HG03108 (cell line): Measurements from ENCODE around the gene NOVA1.

ENCODE experiments used
- ATAC-seq: cut with Tn5 transposase; IDR thresholded peaks from one replicate; pipeline ENCODE4 v1.9.1; 2021; ENCODE audit warnings: moderate library complexity; ENCODE audit not compliant: unreplicated experiment

The NOVA1 gene

DNA sequence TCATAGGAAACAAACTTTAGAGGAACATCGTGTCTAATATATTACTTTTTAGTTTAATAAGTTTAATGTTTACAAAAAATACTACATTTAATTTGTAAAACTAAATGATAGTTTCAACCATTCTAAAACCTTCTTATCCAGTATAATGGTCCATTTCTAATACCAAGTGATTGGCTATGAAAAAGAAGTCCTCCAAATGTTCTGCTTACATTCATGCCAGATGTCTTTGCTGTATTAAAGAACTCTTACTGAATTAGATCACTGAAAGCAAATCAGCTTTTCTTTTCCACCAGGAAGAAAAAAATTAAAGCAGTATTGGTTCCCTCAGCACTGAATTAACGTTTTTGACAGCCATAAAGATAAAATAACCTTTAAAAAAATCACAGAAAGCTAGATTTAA is 3.7 kb downstream of the NOVA1 start:
- ATAC-seq, result no peak

DNA sequence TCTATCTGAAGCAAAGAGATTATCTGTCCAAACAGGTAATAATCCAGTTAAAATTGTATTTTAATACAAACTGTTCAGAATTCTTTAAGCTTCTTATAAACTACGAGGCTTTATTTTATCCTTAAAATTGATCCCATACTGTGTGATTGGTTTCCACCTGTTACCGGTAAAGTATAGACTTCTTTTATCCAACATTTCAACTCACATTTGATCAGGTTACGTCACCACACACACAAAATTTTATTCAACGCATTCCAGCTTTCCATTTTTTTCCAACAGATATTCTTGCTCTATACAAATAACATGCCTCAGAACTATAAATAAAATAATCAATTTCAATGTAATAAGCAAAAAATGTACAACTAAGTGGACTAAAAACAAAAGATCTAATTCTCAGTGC is 4.5 kb downstream of the NOVA1 start:
- ATAC-seq, result no peak

DNA sequence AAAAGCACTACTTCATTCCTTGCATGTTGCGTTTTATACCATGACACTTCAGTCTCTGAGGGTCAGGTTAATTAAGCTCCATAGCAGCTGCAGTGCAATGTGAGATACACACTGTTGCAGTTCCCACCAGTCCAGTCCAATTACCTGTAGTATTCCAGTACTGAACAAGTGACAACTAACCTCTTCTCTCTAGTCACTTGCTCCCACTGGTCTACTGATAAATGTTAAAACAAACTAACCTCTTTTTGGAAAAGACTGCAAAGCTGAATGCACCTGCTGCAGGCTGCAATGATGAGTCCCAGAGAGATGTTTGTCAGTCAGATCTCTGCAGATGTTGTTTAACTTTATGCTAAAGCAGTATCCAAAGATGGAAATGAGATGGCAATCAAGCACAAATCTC is 7.9 kb downstream of the NOVA1 start:
- ATAC-seq, result no peak

DNA sequence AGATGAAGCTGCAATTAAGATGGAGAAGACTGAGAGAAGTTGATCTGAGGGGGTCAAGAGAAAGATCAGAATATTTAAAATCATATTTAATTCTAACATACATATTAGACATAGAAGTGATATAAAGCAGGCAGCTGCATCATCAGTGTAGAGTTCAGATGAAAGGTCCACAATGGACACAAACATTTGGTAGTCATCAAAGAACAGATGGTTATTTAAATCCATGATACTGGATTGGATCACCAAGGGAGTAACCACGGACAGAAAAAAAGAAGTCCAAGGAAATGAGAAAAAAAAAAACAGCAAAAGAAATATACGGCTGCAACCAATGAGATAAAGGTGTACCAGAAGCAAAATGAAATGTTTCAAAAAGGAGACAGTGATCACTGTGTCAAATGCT is 20.1 kb downstream of the NOVA1 start:
- no peak for ATAC-seq

DNA sequence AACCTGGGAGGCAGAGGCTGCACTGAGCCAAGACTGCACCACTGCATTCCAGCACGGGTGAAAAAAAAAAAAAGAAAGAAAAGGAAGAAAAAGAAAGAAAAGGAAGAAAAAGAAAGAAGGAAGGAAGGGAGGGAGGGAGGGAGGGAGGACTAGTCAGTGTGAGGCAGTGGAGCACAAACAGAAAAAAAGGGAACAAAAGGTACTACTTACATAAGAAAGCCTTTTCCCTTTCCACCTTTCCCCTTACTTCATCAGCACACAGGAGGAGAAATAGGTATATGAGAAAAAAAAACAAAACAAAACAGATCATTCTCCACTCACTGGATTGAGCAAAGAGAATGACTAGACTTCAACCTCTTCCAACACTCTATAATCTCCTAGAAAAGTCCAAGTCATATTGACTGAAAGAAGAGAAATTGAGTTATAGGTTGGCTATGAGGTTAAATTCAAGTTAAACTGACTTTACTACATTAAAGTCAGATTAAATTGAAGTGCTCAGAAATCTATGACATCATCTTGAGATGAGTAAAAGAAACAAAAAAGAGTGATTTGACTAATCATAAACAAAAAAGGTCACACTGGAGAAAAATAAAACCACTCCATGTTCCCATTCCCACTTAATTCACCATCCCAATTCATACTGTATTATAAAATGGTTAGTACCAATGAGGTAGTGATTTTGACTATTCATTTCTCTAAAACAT is 43.6 kb downstream of the NOVA1 start:
- ATAC-seq, result no peak

DNA sequence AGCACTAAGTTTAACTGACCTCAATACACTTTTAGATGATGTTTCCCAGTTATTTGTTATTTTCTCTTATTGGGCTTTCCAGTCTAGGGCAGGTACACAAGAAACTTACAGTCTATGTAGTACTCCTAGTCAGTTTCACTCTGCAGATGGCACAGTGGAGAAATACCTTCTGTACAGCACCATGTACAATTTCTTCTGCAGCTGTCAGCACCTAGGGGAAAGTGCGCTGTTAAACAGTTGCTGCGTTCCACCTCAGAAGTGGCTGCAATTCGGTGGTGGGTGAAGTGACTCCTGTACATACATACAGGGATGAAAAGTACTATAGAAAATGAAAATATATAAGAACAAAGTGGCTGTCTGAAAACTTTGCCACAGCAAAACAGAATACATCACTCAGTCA is 48.3 kb downstream of the NOVA1 start:
- ATAC-seq, result no peak

DNA sequence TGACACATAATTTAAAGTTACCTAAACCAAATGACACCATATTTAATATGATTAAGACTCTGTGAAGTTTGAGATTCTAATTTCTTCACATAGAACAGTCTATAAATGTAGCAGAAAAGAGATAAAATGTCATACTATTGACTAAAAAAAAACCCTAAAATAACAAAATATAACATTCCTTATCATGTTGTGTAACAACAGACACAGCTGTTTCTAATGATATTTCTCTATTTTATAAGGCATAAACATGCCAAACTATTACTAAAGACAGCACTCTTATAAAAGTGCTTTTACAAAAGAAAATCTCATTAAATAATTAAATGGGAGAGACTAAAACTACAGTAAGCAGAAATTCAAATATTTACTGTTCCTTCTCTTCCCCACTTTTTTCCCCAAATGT is 49.4 kb downstream of the NOVA1 start:
- no peak for ATAC-seq

DNA sequence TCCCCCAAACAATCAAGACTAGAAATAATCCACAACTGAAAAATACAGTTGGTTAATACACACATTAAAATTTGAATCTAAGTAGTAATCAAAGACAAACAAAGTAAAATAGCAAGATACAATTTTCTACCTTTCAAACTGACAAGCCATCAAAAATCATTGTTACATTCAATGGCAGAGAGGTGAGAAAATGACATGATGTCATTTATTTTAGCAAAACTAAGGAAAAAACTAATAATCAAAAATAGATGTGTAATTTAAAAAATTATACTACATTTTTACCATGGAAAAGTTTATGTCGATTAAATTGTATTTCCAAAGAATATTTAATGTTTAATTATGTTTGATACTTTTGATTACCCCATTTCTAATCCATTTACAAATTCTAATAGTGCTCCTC is 59.7 kb downstream of the NOVA1 start:
- no peak for ATAC-seq

DNA sequence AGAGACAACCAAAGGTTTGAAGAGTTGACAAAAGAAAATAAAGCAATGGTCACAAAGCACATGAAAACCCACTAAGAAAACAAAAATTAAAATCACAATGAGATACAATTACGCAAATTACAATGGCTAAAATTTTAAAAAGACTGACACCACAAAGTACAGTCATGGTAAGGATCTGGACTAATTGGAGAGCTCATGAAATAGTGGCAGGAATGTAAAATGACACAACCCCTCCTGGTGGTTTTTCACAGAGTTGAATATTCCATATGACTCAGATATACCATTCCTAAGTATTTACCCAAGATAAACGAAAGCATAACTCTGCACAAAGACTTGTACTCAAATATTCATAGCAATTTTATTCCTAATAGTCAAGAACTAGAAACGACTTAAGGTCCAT is 65.9 kb downstream of the NOVA1 start:
- ATAC-seq, result no peak

DNA sequence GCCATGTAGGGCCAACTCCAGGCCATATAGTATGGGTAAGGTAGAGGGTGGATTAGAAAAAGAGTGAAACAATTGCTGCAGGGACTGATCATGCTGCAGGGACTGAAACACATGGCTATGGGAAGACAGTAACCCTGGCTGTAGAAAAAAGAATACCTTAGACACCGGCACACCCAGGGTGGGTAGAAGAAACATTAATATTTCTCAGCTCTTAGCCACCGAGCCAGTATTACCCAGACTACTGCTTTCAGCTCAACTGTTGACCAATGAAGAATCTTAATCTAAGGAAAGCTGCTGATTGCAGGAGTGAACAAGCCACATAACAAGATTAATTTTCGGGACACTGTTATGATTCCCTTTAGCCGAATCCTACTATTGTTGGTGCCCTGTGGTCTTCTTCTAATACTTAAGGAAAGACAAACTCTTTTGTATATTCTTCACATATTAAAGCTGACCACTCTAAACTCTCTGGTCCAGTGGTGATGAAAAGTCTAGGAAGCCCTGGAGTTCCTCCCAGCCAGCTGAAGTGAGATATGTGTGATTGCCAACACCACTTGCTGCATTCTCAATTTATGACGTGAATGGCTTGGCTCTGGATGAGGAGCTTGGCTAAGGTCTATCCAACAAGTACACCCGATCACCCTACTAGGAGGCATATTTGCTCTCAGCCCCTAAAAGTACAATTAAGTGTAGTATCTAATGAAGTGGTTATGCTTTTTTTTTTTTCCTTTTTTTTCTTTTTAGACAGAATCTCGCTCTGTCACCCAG is 69.2 kb downstream of the NOVA1 start:
- no peak for ATAC-seq

DNA sequence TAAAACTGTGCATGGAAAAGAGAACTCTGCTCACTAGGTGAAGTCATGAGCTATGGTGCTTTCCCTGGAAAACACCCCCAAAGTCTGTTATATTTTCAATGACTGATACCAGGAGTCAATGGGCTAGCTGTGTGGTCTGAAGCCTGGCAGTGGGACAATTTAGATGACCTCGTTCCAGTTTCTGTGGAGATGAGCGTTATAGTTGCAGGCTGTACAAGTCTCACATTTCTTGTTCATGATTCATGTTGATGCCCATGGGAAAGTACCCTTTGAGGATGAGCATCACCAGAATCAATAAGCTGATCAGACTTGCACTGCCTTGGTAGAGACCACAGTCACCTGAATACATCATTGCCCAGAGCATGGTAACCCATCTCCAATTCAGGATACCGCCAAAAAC is 70.7 kb downstream of the NOVA1 start:
- ATAC-seq, result no peak

DNA sequence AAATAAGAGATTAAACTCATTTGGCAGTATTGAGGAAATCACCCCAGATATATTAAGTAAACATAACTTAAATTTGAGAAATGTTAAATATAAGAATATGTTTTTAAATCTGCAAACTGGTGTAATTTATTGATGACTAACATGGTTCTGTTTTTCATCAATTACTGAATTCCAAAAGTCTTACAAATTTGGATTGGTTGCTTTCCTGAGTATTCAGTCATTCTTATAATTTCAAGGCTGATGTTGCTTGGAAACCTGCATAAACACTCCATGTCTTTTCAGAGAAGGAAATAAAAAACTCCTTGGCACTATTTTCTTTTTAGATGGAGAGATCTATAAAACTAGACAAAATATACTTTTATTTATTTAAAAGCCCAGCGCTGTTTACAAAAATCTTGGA is 71.7 kb downstream of the NOVA1 start:
- ATAC-seq, result no peak

DNA sequence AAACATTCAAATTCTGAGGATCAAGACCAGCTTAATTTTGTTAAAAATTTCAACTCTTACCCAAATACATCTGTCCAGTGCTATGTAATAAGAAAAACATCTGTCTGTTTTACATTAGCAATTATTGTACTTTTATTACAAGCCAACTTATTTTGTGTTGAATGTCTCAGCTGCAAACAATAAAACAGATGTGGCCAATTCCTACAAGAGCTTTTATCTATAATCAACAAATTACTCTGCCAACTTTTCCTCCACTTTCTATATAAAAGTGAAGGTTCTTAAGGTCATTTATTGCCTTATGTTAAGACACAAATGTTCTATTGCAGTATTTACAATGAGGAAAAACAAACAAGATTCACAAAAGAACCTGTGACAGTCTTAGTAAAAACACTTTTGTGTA is 72.7 kb downstream of the NOVA1 start:
- ATAC-seq, result no peak

DNA sequence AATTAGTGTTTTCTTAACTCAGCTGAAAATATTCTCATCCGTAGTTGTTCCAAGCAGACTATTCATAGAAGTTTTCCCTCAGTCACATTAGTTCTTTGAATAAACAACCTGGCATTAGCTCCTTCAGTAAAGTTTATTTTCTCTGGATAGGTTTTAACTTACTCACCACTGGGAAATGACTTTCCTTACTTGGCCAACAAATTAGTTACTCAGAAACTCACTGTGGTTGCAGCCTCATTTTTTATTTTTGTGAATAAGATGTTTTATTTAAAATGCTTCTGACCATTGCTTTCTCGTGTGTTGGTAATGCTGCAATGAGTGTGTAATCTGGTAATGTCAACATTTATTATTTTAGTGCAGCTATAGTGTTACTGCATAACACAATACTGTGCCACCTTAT is 74.9 kb downstream of the NOVA1 start:
- no peak for ATAC-seq

DNA sequence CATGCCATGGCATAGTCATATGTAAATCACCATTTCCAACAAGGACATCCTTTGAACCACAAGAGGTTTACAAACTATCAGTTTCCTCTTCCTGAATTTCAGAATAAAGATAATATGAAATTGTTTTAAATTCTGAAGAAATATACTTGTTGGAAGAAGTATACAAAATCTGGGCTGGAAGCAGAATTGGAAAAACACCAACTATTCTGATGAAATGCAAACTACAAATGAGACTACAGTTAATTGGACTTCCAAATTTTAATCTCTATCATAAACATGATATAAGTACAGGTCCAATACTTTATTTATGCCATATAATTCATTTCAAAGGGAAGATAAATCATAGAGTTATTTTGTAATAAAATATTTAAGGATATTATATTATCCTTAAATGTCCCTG is 80.1 kb downstream of the NOVA1 start:
- no peak for ATAC-seq

DNA sequence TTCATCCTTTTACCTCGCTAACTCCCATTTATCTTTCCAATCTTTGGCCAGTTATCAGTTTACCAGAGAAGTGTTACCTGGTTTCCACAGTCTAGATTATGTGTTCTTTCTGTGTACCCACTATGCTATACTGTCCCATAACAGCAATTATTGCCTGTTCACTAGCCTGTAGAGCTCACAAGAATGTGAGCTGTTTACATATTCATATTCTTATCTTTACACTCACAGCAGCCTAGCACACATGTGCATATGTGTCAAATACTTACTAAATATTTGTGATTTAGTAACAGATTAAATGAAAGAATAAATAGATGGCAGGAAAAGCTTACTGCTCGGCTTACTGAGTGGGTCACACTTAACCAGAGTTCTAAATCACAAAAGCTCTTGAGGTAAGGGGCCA is 97.8 kb downstream of the NOVA1 start:
- no peak for ATAC-seq

DNA sequence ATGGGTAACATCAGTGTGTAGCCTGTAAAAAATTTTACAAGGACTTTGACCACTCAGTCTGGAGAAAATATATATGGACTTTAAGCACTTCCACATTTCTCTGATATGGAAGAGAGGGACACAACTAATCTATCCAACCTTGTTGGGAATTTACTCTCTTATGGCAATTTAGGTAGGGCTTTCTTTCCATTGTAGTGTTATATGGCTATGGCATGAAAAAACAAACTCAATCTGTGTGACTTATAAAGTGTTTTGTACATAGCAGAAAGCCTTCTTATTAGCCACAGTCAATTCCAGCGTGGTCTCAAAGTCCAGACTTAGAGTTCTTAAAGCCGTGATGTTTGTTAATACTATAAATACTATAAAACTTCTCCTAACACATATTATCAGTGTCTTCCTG is 98.3 kb downstream of the NOVA1 start:
- ATAC-seq, result no peak

DNA sequence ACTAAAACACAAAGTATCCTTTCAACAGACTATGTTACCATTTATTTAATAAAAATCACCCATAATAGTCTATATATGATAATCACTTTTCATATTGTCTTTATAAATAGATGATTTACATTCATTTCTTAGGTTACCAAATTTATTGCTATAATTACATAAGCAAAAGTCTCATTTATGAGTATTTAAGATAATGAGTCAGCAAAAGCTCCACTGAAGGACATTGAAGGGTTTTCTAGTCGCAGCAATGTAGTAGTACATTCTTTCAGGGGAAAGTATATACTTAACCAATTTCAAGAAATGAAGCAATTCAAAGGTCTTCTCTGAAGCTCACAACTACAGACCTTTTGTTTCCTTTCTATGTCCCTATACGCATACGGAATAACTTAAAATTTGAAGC is 110.9 kb downstream of the NOVA1 start:
- ATAC-seq, result no peak

DNA sequence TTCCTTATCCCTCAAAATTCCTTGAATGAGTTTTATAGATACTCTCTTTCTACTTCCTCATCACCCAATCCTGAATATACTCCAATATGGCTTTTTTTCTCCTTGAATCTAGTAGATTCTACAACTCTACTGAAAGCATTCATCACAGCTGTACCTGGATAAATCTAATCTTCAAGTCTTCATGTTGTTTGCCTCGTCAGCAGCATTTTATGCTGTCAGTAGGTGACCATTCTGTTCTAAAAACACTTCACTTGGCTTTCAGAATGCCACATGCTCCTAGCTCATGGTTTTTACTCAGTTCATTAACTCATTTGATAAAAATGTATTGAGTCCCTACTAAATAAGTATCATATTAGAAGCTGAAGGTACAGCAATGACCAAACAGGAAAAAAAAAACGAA is 113.3 kb downstream of the NOVA1 start:
- ATAC-seq, result no peak

DNA sequence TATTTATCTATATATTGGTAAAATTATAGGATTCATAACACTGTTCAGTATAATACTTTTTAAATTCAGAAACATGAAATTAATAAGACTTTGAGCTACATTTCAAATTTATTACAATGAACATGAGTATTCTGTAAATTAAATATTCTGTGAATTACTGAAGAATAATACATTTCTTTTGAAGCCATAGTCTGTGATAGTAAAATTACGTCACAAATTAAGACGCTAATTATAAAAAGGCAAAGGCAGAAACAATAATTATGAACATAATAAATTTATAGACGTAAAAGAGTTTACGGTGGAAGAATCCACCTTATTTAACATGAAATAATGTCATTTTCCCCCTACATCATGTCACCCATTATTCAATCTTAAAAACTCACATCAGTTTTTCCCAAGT is 118.9 kb downstream of the NOVA1 start:
- no peak for ATAC-seq

DNA sequence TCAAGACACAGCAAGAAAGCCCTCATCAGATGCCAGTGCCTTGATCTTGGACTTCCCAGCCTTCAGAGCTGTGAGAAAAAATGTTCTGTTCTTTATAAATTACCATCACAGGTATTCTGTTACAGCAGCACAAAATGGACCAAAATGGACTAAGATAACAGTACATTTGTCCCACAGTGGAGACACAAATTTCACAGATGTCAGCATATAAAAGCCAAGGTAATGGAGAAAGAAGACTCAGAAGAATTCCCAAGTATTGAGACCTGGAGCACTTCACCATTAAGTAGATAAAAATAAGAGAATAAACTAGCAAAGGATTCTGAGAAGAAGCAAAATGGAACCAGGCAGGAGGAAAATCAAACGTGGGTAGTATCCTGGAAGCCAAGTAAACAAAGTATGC is 131.0 kb downstream of the NOVA1 start:
- ATAC-seq, result no peak

DNA sequence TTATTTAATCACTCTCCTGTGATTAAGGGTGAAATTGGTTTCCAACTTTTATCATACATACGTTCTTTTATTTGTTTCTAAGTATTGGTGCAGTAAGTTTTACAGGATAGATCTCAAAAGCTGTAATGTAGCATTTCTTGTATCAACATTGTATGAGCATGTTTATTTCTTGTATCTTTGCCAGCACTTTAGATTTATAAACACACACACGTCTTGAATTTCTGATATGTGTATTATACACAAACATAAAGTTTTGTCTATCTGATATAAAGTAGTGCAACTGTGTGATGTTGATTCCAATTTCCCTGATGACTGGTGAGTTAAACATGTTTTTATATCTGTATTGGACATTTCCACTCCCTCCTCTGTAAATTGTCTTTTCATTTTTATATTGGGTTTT is 134.7 kb downstream of the NOVA1 start:
- no peak for ATAC-seq

DNA sequence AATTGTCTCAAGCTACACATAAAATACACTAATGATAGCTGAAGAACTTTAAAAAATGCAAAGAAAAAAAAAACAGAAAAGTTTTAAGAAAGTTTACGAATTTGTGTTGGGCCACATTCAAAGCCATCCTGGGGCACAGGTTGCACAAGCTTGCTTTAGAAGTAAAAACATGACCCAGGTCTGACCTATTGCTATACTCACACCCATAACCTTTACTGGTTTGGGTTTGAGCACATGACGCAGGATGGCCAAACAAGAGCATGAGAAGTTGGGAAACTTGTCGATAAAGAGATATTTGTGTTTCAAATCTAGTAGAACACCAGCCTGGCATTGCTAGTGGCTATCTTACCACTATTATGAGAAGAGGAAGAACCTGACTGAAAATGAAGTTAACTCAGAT is 143.7 kb downstream of the NOVA1 start:
- ATAC-seq, result no peak
